ENCODE data around the gene SLC15A2.
A peak's percentile ranks its signal among the peaks of the same experiment; 100 is the strongest.
"Not testable (repeated sequence)": the region's sequence is repeated elsewhere in the genome, so short reads cannot be mapped to it uniquely, and the experiment has no call there.

The SLC15A2 gene, protein sequence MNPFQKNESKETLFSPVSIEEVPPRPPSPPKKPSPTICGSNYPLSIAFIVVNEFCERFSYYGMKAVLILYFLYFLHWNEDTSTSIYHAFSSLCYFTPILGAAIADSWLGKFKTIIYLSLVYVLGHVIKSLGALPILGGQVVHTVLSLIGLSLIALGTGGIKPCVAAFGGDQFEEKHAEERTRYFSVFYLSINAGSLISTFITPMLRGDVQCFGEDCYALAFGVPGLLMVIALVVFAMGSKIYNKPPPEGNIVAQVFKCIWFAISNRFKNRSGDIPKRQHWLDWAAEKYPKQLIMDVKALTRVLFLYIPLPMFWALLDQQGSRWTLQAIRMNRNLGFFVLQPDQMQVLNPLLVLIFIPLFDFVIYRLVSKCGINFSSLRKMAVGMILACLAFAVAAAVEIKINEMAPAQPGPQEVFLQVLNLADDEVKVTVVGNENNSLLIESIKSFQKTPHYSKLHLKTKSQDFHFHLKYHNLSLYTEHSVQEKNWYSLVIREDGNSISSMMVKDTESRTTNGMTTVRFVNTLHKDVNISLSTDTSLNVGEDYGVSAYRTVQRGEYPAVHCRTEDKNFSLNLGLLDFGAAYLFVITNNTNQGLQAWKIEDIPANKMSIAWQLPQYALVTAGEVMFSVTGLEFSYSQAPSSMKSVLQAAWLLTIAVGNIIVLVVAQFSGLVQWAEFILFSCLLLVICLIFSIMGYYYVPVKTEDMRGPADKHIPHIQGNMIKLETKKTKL

DNA sequence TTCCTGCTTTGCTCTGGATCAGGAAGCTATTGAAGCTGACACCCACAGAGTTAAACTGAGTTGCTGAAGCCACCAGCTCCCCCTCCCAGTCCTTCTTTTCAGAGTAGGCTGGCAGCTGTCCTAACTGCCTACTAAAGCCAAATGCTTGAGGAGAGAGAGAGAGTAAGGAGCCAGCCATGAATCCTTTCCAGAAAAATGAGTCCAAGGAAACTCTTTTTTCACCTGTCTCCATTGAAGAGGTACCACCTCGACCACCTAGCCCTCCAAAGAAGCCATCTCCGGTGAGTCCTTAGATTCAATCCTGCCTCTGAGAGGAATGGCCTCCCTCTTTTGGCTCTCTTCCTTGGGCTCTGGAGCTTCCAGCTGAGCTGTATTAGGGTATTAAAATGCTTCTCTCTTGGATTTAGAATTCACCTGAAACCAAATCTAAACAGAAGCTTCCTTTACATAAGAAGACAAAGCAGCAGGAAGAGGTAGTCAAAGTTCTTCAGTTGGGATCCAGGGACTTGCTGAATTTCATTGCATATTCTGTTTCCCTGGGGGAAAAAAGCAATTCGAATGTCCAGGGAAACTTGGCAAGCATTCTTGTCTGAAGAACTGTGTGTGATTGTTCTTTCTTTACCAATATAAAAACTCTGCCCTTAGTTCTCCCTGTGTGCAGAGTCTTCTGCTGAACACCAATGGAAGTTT, at the start of gene SLC15A2:
Gene SLC15A2 (plus strand): TSS at position 101 of the 690 bp plus-strand sequence. CDS start 76 bp downstream, at position 177.
- DNase-seq (ENCODE audit: extremely low spot score, insufficient read length, low read depth) (no peak), FAIRE-seq (no peak)

- DNase-seq (ENCODE audit: extremely low spot score, insufficient read length, low read depth) (no peak), FAIRE-seq (no peak)
Observed at GRCh38 chr3:121844892-121845291, 49.3 kb upstream of the SLC15A2 start.

DNA sequence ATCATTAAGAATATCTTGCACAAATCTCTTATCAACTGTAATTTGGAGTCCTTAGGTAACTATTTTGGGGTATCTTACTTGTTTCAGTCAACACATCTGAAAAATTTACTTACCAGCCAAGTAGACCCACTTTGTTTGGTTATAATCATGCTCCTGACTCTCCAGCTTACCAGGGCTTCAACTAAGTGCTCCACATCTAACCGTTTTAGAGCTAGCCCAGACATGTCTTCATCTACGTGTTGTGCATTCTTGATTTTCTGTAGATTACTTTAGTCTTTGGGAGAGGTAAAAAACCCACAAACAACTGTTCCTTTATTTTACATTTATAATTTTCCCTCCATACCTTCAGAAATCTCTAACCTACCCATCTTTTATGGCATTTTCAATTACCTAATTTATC, 41.9 kb upstream of the SLC15A2 start:
- FAIRE-seq (no peak), DNase-seq (ENCODE audit: extremely low spot score, insufficient read length, low read depth) (no peak)

DNA sequence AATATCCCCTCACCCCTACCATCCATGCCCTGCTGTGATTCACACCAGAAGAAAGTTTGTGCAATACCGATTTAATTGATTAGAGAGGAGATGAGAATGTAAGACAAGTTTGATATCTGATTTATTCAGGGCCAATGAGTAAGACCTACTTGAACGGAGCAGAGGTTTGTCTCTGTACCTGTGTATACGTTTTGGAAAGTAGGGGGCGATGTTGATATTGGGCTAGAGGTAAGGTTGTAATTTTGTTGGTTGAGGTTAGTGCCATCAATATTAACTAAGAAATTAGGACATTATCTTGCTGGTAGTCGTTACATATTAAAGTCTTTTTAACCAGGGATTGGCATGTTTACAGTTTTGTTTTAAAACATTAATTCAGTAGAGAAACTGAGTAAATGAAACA, 38.6 kb upstream of the SLC15A2 start:
- FAIRE-seq (peak; percentile 72), DNase-seq (ENCODE audit: extremely low spot score, insufficient read length, low read depth) (no peak)

DNA sequence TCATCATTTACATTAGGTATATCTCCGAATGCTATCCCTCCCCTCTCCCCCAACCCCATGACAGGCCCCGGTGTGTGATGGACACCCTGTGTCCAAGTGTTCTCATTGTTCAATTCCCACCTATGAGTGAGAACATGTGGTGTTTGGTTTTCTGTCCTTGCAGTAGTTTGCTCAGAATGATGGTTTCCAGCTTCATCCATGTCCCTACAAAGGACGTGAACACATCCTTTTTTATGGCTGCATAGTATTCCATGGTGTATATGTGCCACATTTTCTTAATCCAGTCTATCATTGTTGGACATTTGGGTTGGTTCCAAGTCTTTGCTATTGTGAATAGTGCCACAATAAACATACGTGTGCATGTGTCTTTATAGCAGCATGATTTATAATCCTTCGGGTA, 36.4 kb upstream of the SLC15A2 start:
- not testable (repeated sequence) for FAIRE-seq; DNase-seq (ENCODE audit: extremely low spot score, insufficient read length, low read depth)

- not testable (repeated sequence) for DNase-seq (ENCODE audit: extremely low spot score, insufficient read length, low read depth); FAIRE-seq
Observed at GRCh38 chr3:121863247-121863646, 31.0 kb upstream of the SLC15A2 start.

DNA sequence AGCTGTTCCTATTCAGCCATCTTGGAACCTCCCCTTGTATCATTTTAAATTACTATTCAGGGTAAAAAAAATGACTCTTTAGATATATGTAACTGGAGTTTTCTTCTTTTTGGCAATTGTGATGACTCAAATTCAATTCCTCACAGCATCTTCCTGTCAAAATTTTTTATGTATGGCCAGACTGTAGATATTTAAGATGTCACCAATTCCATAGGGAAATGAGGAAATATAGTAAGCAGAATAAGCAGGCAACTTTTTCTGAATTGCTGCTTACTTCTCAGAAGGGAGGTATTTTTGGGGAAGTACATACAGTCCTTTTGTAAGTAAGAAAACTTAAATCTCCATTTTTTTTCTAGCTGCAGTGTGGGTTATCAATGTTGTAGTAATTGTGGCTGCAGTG, 30.4 kb upstream of the SLC15A2 start:
- FAIRE-seq (no peak), DNase-seq (ENCODE audit: extremely low spot score, insufficient read length, low read depth) (no peak)

DNA sequence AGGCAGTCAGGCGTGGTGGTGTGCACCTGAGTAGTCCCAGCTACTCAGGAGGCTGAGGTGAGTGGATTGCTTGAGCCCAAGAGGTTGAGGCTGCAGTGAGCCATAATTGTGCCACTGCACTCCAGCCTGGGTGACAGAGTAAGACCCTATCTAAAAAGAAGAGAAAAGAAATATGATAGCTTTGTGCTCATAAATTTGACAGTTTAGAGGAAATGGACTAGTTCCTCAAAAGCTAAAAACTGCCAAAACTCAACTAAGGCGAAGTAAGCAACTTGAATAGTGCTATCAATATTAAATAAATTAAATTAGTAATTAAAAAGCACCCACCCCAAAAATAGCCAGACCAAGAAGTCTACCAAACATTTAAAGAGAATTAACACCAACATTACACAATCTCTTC, 24.5 kb upstream of the SLC15A2 start:
- no peak for FAIRE-seq
- DNase-seq (ENCODE audit: extremely low spot score, insufficient read length, low read depth) = no peak

DNA sequence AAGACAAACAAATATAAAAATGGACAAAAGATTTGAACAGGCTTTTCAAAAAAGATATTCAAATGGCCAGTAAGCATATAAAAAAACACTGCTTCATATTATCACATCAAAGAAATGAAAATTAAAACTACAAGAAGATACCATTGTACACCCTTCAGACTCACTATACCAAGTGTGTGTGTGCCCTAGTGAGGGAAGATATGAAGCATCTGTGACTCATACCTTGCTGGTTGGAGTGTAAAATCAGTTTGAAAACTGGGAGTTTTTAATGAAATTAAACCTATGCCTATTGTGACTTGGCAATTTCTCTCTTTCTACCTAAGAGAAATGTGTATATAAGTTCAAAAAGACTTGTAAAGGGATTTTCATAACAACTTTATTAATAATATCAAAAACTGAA, 23.5 kb upstream of the SLC15A2 start:
- no peak for FAIRE-seq
- no peak for DNase-seq (ENCODE audit: extremely low spot score, insufficient read length, low read depth)

GRCh38 chr3:121871430-121871829, 22.8 kb upstream of the SLC15A2 start:
- DNase-seq (ENCODE audit: extremely low spot score, insufficient read length, low read depth) = no peak

DNA sequence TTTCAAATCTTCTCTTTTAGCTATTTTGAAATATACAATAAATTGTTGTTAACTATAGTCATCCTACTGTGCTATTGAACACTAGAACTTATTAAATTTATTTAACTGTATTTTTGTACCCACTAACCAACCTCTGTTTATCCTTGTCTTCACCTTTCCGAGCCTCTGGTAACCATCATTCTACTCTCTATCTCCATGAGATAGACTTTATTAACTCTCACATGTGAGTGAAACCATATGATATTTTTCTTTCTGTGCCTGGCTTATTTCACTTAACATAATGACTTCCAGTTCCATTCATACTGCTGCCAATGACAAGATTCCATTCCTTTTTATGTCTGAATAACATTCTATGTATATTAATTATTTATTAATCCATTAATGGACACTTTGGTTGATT, 15.8 kb upstream of the SLC15A2 start:
- FAIRE-seq = no peak

More at GRCh38 chr3:121871430-121871829, 22.8 kb upstream of the SLC15A2 start:
- peak; percentile 58 for FAIRE-seq

GRCh38 chr3:121883507-121883906, 10.7 kb upstream of the SLC15A2 start:
- DNase-seq (ENCODE audit: extremely low spot score, insufficient read length, low read depth) (no peak), FAIRE-seq (peak; percentile 62)

More for the DNA sequence above, 15.8 kb upstream of the SLC15A2 start:
- no peak for DNase-seq (ENCODE audit: extremely low spot score, insufficient read length, low read depth)

DNA sequence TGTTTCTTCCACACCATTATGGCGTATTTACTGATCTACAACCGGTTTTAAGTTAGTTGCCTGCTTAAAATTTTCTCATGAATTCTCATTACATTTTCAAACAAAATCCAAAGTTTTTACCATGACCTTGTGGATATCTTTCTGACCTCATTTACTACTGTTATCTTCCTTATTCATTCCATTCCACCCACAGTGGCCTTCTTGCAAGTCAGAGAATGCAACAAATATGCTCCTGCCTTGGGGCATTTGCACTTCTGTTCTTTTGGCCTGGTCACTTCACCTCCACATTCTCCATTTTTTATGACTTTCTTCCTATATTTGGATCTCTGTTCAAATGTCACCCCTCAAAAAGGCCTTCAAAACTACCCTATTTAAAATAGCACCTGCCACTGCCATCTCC, 8.8 kb upstream of the SLC15A2 start:
- FAIRE-seq (no peak), DNase-seq (ENCODE audit: extremely low spot score, insufficient read length, low read depth) (no peak)

DNA sequence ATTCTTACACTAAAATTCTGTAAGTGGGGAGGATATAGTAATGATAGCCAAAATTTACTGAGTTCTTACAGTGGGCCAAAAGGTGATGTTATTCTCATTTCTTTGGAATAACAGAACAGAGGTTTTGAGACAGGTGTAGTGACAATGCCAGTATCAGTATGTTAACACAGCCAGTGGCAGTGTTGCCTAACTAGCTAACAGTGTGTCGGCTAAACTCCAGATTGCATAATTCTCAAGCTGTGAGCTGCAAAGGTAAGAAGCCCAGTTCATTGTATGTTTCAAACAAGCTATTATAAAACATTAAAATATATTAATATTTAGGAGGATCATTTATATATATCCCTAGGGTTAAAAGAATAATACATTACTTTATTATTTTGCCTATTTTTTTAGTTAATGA, 920 bp downstream of the SLC15A2 start:
- no peak for FAIRE-seq
- no peak for DNase-seq (ENCODE audit: extremely low spot score, insufficient read length, low read depth)

- no peak for DNase-seq (ENCODE audit: extremely low spot score, insufficient read length, low read depth)
- FAIRE-seq = no peak
Observed at GRCh38 chr3:121895736-121896135, 1.5 kb downstream of the SLC15A2 start.

- DNase-seq (ENCODE audit: extremely low spot score, insufficient read length, low read depth) (no peak), FAIRE-seq (no peak)
Observed at GRCh38 chr3:121896823-121897222, 2.6 kb downstream of the SLC15A2 start.

GRCh38 chr3:121897296-121897695, 3.1 kb downstream of the SLC15A2 start:
- FAIRE-seq (no peak), DNase-seq (ENCODE audit: extremely low spot score, insufficient read length, low read depth) (no peak)

- no peak for DNase-seq (ENCODE audit: extremely low spot score, insufficient read length, low read depth)
- no peak for FAIRE-seq
Observed at GRCh38 chr3:121913305-121913990, 19.2 kb downstream of the SLC15A2 start.

- FAIRE-seq = no peak
- DNase-seq (ENCODE audit: extremely low spot score, insufficient read length, low read depth) = no peak
Observed at GRCh38 chr3:121914081-121914998, 20.1 kb downstream of the SLC15A2 start.

Measured in GM18507 (cell line).